DND-41 (cell line): ENCODE measurements around the gene SLC3A2.
A peak's percentile ranks its signal among the peaks of the same experiment; 100 is the strongest.

Source experiments
- ATAC-seq: fragments of 200-7000 bp; cut with Tn5 transposase; 3 replicates; pipeline ENCODE4 v1.9.1; 2021; ENCODE audit warnings: low read depth; ENCODE audit not compliant: insufficient read depth
- DNase-seq: peaks from one replicate; pipeline ENCODE4 v3.0.0-alpha.2; 2020
- H2AFZ ChIP-seq: 2 replicates; pipeline ENCODE4 v1.6.0; 2012; ENCODE audit warnings: low read depth, low read length
- H3K27ac ChIP-seq: 2 replicates; pipeline ENCODE4 v1.5.1; 2012; ENCODE audit warnings: low read length, inconsistent platforms
- H3K27me3 ChIP-seq: fragments of 200-600 bp; sonication (generic); 2 replicates; pipeline ENCODE4 v1.6.0; 2012; ENCODE audit warnings: low read length, mild to moderate bottlenecking, inconsistent platforms; ENCODE audit not compliant: insufficient read depth, poor library complexity
- H3K36me3 ChIP-seq: 2 replicates; pipeline ENCODE4 v1.5.1; 2012; ENCODE audit warnings: low read length, inconsistent platforms; ENCODE audit not compliant: insufficient read depth
- H3K4me1 ChIP-seq: 2 replicates; pipeline ENCODE4 v1.5.1; 2012; ENCODE audit warnings: mild to moderate bottlenecking, low read length; ENCODE audit not compliant: insufficient read depth
- H3K4me2 ChIP-seq: 2 replicates; pipeline ENCODE4 v1.6.0; 2012; ENCODE audit warnings: mild to moderate bottlenecking, moderate library complexity, low read length, inconsistent platforms; ENCODE audit not compliant: insufficient read depth
- H3K4me3 ChIP-seq, 2 experiments: fragments of 200-600 bp in 1 of 2; shearing (Covaris generic) in 1 of 2; 2 replicates each; pipeline ENCODE4 v1.5.1; 2012 to 2016; ENCODE audit warnings: inconsistent platforms in 2 of 2, low read length in 2 of 2, mild to moderate bottlenecking in 2 of 2, low read depth in 1 of 2, moderate library complexity in 1 of 2
- H3K79me2 ChIP-seq: 2 replicates; pipeline ENCODE4 v1.6.0; 2012; ENCODE audit warnings: low read length, inconsistent platforms; ENCODE audit not compliant: insufficient read depth
- H3K9ac ChIP-seq: 2 replicates; pipeline ENCODE4 v1.6.0; 2012; ENCODE audit warnings: low read depth, mild to moderate bottlenecking, inconsistent platforms, low read length, moderate library complexity
- H3K9me3 ChIP-seq: 2 replicates; pipeline ENCODE4 v1.5.1; 2012; ENCODE audit warnings: low read length, moderate library complexity, mild to moderate bottlenecking, inconsistent platforms; ENCODE audit not compliant: insufficient read depth, severe bottlenecking
- H4K20me1 ChIP-seq: 2 replicates; pipeline ENCODE4 v1.6.0; 2012; ENCODE audit warnings: low read length; ENCODE audit not compliant: insufficient read depth
- CTCF ChIP-seq: IDR thresholded peaks from 2 replicates; pipeline ENCODE4 v1.5.1; 2012; ENCODE audit warnings: borderline replicate concordance, low read length, moderate library complexity, mild to moderate bottlenecking; ENCODE audit not compliant: poor library complexity, severe bottlenecking; ENCODE audit errors: extremely low read depth
- EZH2 ChIP-seq: IDR thresholded peaks from 3 replicates; pipeline ENCODE4 v1.6.1; 2012; ENCODE audit warnings: borderline replicate concordance, low read depth, mild to moderate bottlenecking, moderate library complexity, low read length, inconsistent platforms; ENCODE audit not compliant: severe bottlenecking

SLC3A2 gene

GRCh38 chr11:62921573-62922188 lies 41.0 kb downstream of the SLC3A2 start:
- H3K27me3 ChIP-seq = no peaks in the 10 kb centered on the region
- no peak overlapping the region for H3K4me2 ChIP-seq
- no peak overlapping the region for H3K9ac ChIP-seq
- H3K4me1 ChIP-seq = no peaks in the 10 kb centered on the region
- no peaks in the 10 kb centered on the region for H3K9me3 ChIP-seq
- peaks cover 5% of the 10 kb centered on the region; the same call in 1 of the 2 replicates for H4K20me1 ChIP-seq
- TF ChIP-seq CTCF = no peak
- TF ChIP-seq EZH2 = no peak
- ATAC-seq (no peak), DNase-seq (no peak)
- H3K4me3 ChIP-seq = no peak overlapping the region
- H3K27ac ChIP-seq = no peak overlapping the region
- H2AFZ ChIP-seq = no peak overlapping the region
- H3K79me2 ChIP-seq = no peaks in the 10 kb centered on the region
- H3K36me3 ChIP-seq = no peaks in the 10 kb centered on the region

DNA sequence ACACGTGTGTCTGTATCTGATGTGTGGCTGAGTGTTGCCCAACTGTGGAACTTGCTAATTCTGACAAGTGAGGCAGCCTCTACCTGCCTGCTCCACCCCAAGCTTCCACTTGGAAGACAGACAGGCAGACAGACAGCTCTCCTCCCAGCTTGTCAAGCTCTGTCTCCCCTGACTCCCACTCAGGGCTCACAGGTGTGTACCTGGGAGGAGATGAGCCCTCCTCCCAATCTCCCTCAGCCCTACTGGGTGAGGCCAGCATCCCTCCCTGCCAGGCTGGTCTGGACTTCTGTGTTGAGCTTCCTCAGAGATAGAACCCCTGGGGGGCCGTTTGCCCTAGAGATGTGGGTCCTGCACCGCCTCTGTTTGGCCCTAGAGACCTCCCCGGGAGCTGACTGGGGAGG lies 41.5 kb downstream of the SLC3A2 start:
- Histone ChIP-seq H3K9ac (no peak overlapping the region), H3K4me2 (no peak overlapping the region), H3K27ac (no peak overlapping the region), H3K4me3 (no peak overlapping the region), H3K9me3 (no peaks in the 10 kb centered on the region), H3K27me3 (no peaks in the 10 kb centered on the region), H3K4me1 (no peaks in the 10 kb centered on the region), H4K20me1 (peaks cover 5% of the 10 kb centered on the region; the same call in 1 of the 2 replicates), H2AFZ (no peak overlapping the region), H3K36me3 (no peaks in the 10 kb centered on the region), H3K79me2 (no peaks in the 10 kb centered on the region)
- TF ChIP-seq EZH2 (no peak), CTCF (no peak)
- no peak for DNase-seq
- ATAC-seq = no peak

DNA sequence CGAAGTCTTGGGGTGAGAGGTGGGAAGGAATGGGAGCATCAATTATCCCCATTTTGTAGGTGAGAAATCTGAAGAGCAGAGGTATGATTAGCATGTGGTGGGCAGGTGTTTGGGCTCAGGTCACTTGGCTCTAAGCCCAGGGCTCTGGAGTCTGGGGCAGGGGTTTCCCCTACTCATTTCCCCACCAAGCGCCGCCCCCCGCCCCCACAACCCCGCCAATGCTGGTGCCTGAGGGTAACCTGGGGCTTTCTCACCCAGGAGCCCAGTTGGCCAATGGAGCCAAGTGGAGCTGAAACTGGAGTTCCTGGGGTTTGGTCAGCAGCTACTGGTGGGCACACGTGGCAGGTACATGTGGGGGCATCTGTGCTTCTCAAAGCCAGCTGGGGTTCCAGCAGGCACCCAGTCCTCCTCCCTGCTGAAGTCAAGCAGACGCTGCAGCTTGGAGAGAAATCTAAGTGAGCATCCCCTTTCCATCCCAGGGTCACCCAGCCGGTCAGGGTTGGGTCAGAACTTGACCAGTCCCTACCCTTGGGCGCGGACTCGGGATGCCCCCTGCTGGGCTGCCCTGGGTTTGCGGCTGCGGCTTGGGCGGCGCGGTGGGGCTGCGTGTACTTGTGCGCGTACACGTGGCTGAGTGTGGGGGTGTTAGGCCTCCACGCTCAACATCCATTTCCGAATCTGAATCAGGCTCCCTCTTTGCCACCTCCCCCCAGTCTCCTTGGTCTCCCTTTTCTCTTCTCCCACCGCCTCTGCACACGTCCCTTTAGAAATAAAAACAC lies 42.1 kb downstream of the SLC3A2 start:
- H2AFZ ChIP-seq = no peak overlapping the region
- no peaks in the 10 kb centered on the region for H3K27me3 ChIP-seq

More for the DNA sequence above, 42.1 kb downstream of the SLC3A2 start:
- H4K20me1 ChIP-seq = peaks cover 5% of the 10 kb centered on the region; the same call in 1 of the 2 replicates
- no peaks in the 10 kb centered on the region for H3K36me3 ChIP-seq
- TF ChIP-seq CTCF (peak; percentile 44), EZH2 (no peak)
- H3K4me3 ChIP-seq = no peak overlapping the region
- H3K4me1 ChIP-seq = no peaks in the 10 kb centered on the region
- DNase-seq = no peak
- no peak for ATAC-seq
- no peak overlapping the region for H3K4me2 ChIP-seq
- no peak overlapping the region for H3K9ac ChIP-seq
- no peaks in the 10 kb centered on the region for H3K9me3 ChIP-seq
- no peak overlapping the region for H3K27ac ChIP-seq
- H3K79me2 ChIP-seq = no peaks in the 10 kb centered on the region
